SU-DHL-6 (cell line): Measurements from ENCODE around the gene SLC26A6.

Experiments
- H2AFZ ChIP-seq: fragments of 200-600 bp; sonication (generic); 2 replicates; pipeline ENCODE4 v1.6.1; 2014; ENCODE audit warnings: low read depth, mild to moderate bottlenecking, moderate library complexity, mixed read lengths, antibody characterized with exemption, low read length; ENCODE audit not compliant: severe bottlenecking
- H3F3A ChIP-seq: fragments of 200-600 bp; shearing (Covaris generic); 2 replicates; pipeline ENCODE4 v1.6.0; 2016; ENCODE audit warnings: antibody characterized with exemption, mild to moderate bottlenecking; ENCODE audit not compliant: insufficient read depth
- H3K27ac ChIP-seq: fragments of 200-600 bp; sonication (generic); 2 replicates; pipeline ENCODE4 v1.5.1; 2016; ENCODE audit warnings: low read depth, mild to moderate bottlenecking, low read length, moderate library complexity, mixed read lengths
- H3K27me3 ChIP-seq: fragments of 200-600 bp; sonication (generic), shearing (Covaris generic); 2 replicates; pipeline ENCODE4 v1.6.0; 2014; ENCODE audit warnings: mild to moderate bottlenecking, low read length
- H3K36me3 ChIP-seq: fragments of 200-600 bp; sonication (generic); 2 replicates; pipeline ENCODE4 v1.6.1; 2014; ENCODE audit warnings: mild to moderate bottlenecking, low read length, mixed read lengths
- H3K4me2 ChIP-seq: fragments of 300-600, 200-600 bp; shearing (Covaris generic), sonication (generic); 2 replicates; pipeline ENCODE4 v1.6.0; 2014; ENCODE audit warnings: low read length, low read depth, mild to moderate bottlenecking; ENCODE audit not compliant: poor library complexity, severe bottlenecking
- H3K4me3 ChIP-seq: fragments of 200-600 bp; sonication (generic); 2 replicates; pipeline ENCODE4 v1.5.1; 2014; ENCODE audit warnings: antibody characterized with exemption, low read length, mild to moderate bottlenecking, mixed read lengths; ENCODE audit not compliant: insufficient read depth, poor library complexity, severe bottlenecking
- H3K79me2 ChIP-seq: fragments of 200-600 bp; sonication (generic); 2 replicates; pipeline ENCODE4 v1.6.1; 2014; ENCODE audit warnings: mild to moderate bottlenecking, low read length, moderate library complexity; ENCODE audit not compliant: insufficient read depth
- H3K9ac ChIP-seq: fragments of 200-600 bp; sonication (generic); 2 replicates; pipeline ENCODE4 v1.7.0; 2014; ENCODE audit warnings: mild to moderate bottlenecking, low read length
- H3K9me2 ChIP-seq: fragments of 200-600 bp; sonication (generic); replicated peaks from 2 replicates; pipeline ENCODE4 v1.6.1; 2014; ENCODE audit warnings: low read length; ENCODE audit not compliant: insufficient read depth
- H3K9me3 ChIP-seq: fragments of 200-600 bp; sonication (generic); 2 replicates; pipeline ENCODE4 v1.6.1; 2014; ENCODE audit warnings: low read length, mixed read lengths; ENCODE audit not compliant: insufficient read depth
- H4K20me1 ChIP-seq: fragments of 200-600 bp; sonication (generic); 2 replicates; pipeline ENCODE4 v1.6.1; 2014; ENCODE audit warnings: low read depth, mild to moderate bottlenecking, antibody characterized with exemption, low read length, moderate library complexity, mixed read lengths
- CTCF ChIP-seq: fragments of 200-600 bp; sonication (generic); IDR thresholded peaks from one replicate; pipeline ENCODE4 v1.5.1; 2017; ENCODE audit warnings: antibody characterized with exemption, mild to moderate bottlenecking, low read length, moderate library complexity; ENCODE audit not compliant: insufficient read depth, poor library complexity, severe bottlenecking
- EZH2phosphoT487 ChIP-seq: fragments of 200-600 bp; sonication (generic), shearing (Covaris generic); conservative IDR thresholded peaks from 2 replicates; pipeline ENCODE4 v1.6.1; 2018; ENCODE audit warnings: mild to moderate bottlenecking, antibody characterized with exemption, low read length, moderate library complexity, mixed read lengths

SLC26A6 gene

GRCh38 chr3:48660800-48661400, 25.6 kb upstream of the SLC26A6 start:
- H3K4me3 ChIP-seq: no peak overlapping the region
- H3K27ac ChIP-seq: no peak overlapping the region
- H3F3A ChIP-seq: 0 out of 2 replicates have a peak, but pooled peaks cover 6% of the 10 kb centered on the region
- no peaks in the 10 kb centered on the region for H4K20me1 ChIP-seq
- TF ChIP-seq CTCF (no peak), EZH2phosphoT487 (no peak)
- H3K27me3 ChIP-seq: no peaks in the 10 kb centered on the region
- H3K9me2 ChIP-seq: no peaks in the 10 kb centered on the region
- no peak overlapping the region for H3K4me2 ChIP-seq
- H3K79me2 ChIP-seq: no peaks in the 10 kb centered on the region
- no peaks in the 10 kb centered on the region for H3K36me3 ChIP-seq
- H3K9ac ChIP-seq: no peak overlapping the region
- H2AFZ ChIP-seq: no peak overlapping the region
- H3K9me3 ChIP-seq: no peaks in the 10 kb centered on the region

GRCh38 chr3:48656841-48657281, 21.6 kb upstream of the SLC26A6 start:
- peak overlapping the region; percentile 43 for H3K4me2 ChIP-seq
- H3K4me3 ChIP-seq: no peak overlapping the region
- H3K9me3 ChIP-seq: no peaks in the 10 kb centered on the region
- no peaks in the 10 kb centered on the region for H3K27me3 ChIP-seq
- no peak overlapping the region for H2AFZ ChIP-seq
- H3K9me2 ChIP-seq: no peaks in the 10 kb centered on the region
- no peak overlapping the region for H3K9ac ChIP-seq
- H4K20me1 ChIP-seq: no peaks in the 10 kb centered on the region
- H3K79me2 ChIP-seq: no peaks in the 10 kb centered on the region
- no peak overlapping the region for H3K27ac ChIP-seq
- TF ChIP-seq CTCF: no peak
- no peak for TF ChIP-seq EZH2phosphoT487
- H3K36me3 ChIP-seq: no peaks in the 10 kb centered on the region
- 0 out of 2 replicates have a peak, but pooled peaks cover 6% of the 10 kb centered on the region for H3F3A ChIP-seq

DNA sequence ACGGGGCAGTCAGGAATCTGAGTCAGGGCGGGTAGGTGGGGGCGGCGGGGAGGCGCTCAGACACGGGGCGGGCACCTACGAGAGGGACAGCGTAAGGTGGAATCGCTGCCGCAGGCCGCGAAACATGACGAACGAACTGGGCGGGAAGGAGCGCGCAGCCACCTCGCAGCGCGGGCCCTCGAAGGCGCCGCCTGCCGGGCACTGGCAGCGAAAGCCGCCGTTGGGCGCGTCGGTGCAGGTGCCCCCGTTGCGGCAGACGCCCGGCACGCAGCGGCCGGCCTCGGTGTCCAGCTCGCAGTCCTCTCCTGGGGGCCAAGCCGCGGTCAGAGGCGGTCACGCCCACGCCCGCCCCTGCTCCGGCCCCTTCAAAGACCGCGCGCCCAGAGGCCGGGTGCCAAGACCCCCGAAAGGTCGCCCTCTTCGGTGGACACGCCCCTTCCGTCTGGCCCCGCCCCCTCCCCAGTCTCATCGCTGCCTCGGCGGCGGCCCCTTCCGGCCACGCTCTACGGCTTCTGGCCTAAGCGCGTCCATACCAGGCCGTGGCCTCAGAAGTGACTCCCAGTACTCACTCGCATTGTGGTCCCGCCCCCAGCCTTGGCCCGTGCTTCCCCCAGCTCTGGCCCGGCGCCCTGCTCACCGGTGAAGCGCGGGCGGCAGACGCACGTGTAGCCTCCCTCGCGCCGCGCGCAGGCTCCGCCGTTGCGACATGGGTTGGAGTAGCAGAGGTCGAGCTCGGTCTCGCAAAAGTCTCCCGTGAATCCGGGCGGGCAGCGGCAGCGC, 21.0 kb upstream of the SLC26A6 start:
- Histone ChIP-seq H3K27ac (no peak overlapping the region), H3K36me3 (no peaks in the 10 kb centered on the region)
- TF ChIP-seq CTCF: peak; percentile 50
- TF ChIP-seq EZH2phosphoT487: no peak

More for the DNA sequence above, 21.0 kb upstream of the SLC26A6 start:
- no peaks in the 10 kb centered on the region for H3K27me3 ChIP-seq
- H3K4me2 ChIP-seq: peak overlapping the region; percentile 43
- no peaks in the 10 kb centered on the region for H3K9me2 ChIP-seq
- no peaks in the 10 kb centered on the region for H3K79me2 ChIP-seq
- no peaks in the 10 kb centered on the region for H3K9me3 ChIP-seq
- H3F3A ChIP-seq: 0 out of 2 replicates have a peak, but pooled peaks cover 6% of the 10 kb centered on the region
- peak overlapping the region; percentile 57 for H3K9ac ChIP-seq
- peak overlapping the region; percentile 54 for H3K4me3 ChIP-seq
- H4K20me1 ChIP-seq: no peaks in the 10 kb centered on the region
- H2AFZ ChIP-seq: peak overlapping the region; percentile 80
